SW 1271 (cell line): ENCODE results near the gene RABL6.
"Not testable (repeated sequence)": the region's sequence is repeated elsewhere in the genome, so short reads cannot be mapped to it uniquely, and the experiment has no call there.

ENCODE experiments used
- DNase-seq, 2 experiments: peaks; one replicate each; lab custom pipeline; 2025; lab: John Stamatoyannopoulos, UW

Gene RABL6

DNA sequence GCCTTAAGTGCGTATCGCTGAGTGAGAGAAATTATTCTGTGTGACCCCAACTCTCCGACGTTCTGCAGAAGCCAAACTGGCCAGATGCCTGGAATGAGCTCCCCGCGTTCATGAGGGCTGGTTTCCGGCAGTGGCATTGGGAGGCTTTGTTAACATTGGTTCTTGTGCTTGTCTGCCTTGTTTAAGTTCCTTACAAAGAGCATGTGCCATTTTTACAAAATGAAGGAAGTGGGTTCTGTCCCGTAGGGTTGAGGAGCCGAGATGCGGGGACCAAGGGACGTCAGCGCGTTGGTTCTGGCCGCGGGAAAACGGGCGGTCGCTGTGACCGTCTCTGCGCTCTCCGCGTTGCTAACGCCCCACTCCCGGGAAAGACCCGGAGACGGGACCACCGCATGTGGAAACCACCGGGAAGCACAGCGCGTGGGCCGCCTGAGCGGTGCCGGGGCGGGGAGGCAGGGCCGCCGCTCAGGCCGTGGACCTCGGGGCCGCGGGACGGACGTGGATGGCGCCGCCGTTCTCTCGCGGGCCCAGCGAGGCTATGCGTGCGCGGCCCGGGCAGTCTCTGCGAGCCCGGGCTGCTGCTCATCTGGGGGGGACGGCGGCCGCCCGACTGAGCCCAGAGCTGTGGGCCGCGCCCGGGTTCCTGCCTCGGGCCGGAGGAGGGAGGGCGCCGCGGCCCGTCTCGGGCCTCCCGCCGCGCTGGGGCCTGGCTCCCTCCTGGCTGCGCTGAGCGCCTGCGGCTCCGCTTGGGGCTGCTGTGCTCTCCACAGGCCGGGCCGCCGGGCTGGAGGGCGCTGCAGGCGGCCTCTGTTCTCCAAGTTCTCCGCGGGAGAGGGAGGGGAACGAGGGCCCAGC lies 13.4 kb downstream of the RABL6 start:
- DNase-seq: no peak

DNA sequence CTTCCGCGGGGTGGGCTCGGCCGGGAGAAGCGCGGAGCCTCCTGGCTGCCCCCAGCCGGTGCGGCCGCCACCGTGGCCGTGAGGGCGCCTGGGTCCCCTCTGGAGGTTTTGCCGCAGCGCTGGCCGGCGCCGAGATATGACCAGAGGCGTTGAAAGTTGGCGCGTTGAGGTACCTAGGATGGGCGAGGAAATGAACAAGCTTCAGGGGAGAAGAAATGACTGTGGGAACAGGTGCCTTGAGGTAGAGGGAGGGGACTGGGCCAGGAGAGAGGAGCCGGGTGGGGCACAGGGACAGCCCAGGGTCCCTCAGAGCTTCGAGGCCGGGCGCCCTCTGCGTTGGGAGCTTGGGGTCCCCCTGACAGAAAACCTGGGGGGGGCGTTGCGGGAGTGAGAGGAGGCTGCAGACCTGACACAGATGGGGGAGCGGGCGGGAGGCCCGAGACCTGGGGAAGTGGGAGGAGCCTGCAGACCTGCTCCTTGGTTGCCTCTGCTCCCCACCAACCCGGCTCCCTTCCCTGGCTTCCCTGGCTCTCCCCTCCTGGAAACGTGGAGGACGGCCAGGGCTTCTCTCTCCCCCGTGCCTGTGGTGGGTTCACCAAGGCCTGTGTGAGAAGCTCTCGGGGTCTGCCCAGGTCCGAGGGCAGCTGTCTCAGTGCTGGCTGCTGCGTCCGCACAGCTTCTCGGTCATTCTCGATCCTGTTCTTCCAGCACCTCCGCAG lies 14.2 kb downstream of the RABL6 start:
- no peak for DNase-seq

GRCh38 chr9:136823136-136824046 lies 15.6 kb downstream of the RABL6 start:
- DNase-seq: no peak

DNA sequence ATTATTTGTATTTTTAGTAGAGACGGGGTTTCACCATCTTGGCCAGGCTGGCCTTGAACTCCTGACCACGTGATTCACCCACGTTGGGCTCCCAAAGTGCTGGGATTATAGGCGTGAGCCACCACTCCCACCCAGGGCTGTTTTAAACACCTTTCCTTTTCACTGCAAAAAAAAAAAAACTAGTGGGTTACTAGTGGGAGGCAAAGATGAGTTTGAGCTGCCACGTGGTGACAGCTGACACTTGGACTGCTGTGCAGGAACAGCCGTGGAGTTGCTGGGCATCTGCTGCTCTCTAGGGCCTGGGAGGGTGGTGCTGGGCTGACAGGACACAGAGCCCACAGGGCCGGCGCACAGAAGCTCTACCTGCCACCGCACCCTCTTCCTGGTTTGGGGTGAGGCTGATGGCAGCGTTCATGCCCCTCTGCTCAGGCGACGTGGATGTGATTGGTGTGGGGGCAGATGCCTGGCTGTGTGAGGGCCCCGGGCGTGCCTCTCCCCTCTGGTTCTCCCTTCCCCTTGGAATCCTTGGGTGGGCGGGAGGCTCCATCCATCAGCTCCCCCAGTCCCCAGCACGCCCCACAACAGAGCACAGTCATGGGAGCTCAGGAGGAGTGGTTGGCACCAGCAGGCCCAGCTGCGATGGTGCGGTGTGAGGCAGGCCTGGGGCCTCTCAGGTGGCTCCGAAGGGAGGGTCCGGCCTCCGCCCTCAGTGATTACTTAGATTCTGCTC lies 16.9 kb downstream of the RABL6 start:
- no peak for DNase-seq

- no peak for DNase-seq
Observed at GRCh38 chr9:136825295-136826187, 17.8 kb downstream of the RABL6 start.

- no peak for DNase-seq
Observed at GRCh38 chr9:136826188-136826541, 18.4 kb downstream of the RABL6 start.

DNA sequence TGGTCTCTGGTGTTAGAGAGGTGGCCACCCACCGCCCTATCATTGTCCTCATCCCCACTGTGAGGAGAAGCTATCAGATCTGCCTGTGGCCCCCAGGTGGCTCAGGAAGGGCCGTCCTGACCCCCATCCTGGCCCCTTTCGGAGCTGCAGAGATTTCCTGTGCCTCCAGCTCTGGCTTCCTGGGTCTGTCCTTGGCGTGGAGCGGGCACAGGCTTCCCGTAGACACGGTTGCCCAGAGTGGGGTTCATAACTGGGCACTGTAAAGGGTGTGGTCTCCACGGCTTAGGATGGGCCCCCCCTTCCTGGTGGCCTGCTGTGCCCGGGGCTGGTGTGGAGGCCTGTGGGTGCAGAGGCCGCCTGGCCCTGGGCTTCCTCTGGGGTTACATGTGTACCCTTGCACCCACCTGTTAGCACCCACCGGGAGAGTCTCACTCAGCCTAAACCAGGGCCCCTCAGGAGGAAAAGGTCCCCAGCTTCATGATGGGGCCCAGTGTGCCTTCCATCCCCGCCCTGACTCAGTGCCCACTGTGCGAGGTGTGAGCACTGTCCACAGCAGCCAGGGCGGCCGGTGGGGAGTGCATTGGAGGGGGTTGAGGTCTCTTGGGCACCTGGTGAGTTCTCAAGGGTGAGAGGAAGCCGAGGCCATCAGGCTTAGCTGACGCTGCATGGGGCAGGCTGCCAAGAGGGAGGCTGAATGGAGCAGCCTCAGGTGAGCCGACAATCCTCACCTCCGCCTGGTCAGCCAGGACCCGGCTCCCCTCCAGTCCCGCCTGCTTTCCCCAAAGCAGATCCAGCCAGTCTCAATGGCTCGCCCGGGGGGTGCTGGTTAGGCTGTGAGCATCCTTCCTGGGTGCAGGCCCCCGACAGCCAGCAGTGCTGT lies 19.2 kb downstream of the RABL6 start:
- no peak for DNase-seq

- DNase-seq: no peak
Observed at GRCh38 chr9:136827794-136828473, 20.2 kb downstream of the RABL6 start.

DNA sequence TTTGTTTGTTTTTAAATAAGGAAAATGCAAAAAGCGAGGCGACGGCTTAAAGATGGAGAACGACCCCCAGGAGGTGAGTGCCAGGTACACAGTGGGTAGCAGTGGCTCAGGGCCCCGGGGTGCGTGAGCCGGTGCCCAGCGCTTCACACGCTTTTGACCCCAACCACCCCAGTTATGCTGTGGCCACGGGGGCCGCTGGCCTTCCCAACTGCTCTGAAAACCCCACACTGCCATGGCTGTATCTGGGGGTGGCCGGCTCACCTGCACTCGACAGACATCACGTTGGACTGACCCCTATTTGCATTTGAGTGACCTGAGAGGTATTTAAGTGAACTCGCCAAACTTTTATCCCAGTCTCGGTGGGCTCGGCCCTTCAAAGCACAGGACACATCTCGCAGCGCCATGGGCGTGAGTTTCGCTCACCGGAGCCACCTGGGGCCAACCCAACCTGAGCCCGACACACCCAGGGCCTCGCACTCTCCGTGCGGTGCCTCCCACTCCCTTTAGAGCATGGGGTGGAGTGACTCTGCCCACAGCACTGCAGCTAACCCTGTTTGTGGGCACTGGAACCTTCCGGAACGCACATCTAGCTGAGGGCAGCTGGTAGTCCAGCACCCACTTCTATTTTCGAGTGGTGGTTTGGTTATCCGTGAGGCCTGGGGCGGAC lies 20.9 kb downstream of the RABL6 start:
- DNase-seq: no peak

- no peak for DNase-seq
Observed at GRCh38 chr9:136829412-136829811, 21.7 kb downstream of the RABL6 start.

GRCh38 chr9:136829981-136830885 lies 22.5 kb downstream of the RABL6 start:
- DNase-seq: no peak

DNA sequence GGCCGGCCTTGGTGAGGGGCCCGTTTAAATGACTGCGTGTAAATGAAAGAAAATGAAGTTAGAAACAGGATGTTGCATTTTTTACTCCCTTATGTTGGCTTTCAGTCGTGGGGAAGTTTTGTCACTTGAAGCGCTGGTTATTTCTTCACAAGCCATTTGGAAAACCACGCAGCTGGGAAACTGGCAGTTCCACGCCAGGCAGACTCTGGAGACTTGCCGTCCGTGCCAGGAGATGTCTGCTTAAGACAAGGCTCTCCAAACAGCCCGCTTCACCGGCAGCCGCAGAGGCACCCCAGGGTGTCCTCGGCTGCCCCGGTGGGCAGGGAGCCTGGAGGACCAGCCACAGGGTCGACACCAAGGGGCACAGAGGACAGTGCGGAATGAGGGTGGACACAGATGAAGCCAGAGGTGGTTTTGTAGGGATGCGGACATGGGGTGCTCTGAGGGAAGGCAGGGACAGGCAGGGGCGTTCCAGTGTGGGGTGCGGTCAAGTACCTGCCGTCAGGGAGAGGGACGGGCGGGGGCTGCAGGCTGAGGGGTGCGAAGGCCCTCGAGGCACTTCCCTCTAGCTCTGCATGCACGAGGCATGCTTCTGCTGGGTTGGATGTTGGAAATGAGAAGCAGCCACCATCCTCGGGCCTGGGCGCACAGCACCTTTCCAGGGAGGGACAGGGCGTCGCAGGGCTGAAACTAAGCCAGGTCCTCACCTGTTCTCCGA lies 23.4 kb downstream of the RABL6 start:
- DNase-seq: no peak

GRCh38 chr9:136831720-136832104 lies 24.0 kb downstream of the RABL6 start:
- no peak for DNase-seq

DNA sequence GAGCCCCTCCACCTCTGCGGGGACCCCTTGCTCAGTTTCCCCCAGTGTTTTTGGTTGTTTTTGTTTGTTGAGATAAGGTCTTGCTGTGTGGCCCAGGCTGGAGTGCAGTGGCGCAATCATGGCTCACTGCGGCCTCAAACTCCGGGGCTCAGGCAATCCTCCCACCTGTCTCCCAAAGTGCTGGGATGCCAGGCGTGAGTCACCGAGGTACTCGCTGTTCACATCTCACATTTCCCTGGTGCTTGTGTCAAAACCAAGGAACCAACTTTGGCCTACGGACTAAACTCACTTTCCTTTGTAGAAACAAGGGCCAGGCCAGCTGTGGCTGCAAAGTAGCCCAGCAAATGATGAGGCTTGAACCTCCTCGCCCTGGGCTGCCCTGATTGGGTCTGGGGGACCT lies 24.8 kb downstream of the RABL6 start:
- no peak for DNase-seq

DNA sequence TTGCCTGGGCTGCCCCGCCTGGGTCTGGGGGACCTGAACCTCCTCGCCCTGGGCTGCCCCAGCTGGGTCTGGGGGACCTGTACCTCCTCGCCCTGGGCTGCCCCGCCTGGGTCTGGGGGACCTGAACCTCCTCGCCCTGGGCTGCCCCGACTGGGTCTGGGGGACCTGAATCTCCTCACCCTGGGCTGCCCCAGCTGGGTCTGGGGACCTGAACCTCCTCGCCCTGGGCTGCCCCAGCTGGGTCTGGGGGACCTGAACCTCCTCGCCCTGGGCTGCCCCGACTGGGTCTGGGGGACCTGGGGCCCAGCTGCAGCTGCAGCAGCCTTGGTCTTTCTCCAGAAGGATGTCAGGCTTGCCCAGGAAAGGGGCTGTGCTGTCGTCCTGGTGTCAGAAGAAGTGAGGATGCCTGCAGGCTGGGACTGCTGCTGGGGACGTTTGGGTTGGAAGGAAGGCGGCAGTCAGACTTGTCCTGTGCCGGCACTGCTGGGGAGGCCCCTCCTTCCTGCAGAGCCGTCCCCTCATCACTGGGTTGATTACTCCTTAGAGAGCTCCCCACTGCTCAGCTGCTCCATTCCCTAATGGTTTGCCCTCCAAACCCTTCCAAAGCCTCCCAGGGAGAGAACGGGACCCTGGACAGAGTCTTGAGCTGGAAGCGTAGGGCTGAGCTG lies 25.8 kb downstream of the RABL6 start:
- DNase-seq: not testable (repeated sequence)
